Chondrocyte (in vitro differentiated cells): Measurements from ENCODE around the gene PRR35. TPM values are rescaled to one million over a fixed set of nuclear protein-coding genes. Genes with fewer than 3 reads are reported as not detected.
"Not testable (repeated sequence)": the region's sequence is repeated elsewhere in the genome, so short reads cannot be mapped to it uniquely, and the experiment has no call there.

Experiments used
- DNase-seq: peaks from one replicate; pipeline ENCODE4 v3.0.0; 2021; ENCODE audit warnings: mixed read lengths, low spot score
- H3K27ac Mint-ChIP-seq: one replicate; pipeline ENCODE4 v1.8.0; 2021; ENCODE audit warnings: mild to moderate bottlenecking, moderate library complexity, mixed read lengths; ENCODE audit not compliant: unreplicated experiment
- H3K27me3 Mint-ChIP-seq: 2 replicates; pipeline ENCODE4 v1.8.0; 2021; ENCODE audit warnings: low read depth, mixed read lengths
- H3K36me3 Mint-ChIP-seq: 2 replicates; pipeline ENCODE4 v1.8.0; 2021; ENCODE audit warnings: low read depth, mixed read lengths
- H3K4me1 Mint-ChIP-seq: 2 replicates; pipeline ENCODE4 v1.8.0; 2021; ENCODE audit warnings: low read depth, mild to moderate bottlenecking, mixed read lengths
- H3K4me3 Mint-ChIP-seq: one replicate; pipeline ENCODE4 v1.8.0; 2021; ENCODE audit warnings: mild to moderate bottlenecking, moderate library complexity, mixed read lengths; ENCODE audit not compliant: unreplicated experiment
- H3K9me3 Mint-ChIP-seq: 2 replicates; pipeline ENCODE4 v1.8.0; 2021; ENCODE audit warnings: low read depth, mixed read lengths
- CTCF ChIP-seq: fragments of 200-600 bp; sonication (generic); IDR thresholded peaks from 2 replicates; pipeline ENCODE4 v1.5.0; 2021; ENCODE audit warnings: antibody characterized with exemption, mild to moderate bottlenecking, moderate library complexity
- total RNA-seq: library from RNA; stranded (reverse); gene quantifications from 3 replicates; pipeline ENCODE4 v1.2.1, GENCODE V29; 2021

Gene PRR35
- total RNA-seq, 1 donor from 2014 or later, result not detected

- Mint-ChIP-seq H3K4me1 (peaks cover 18% of the 10 kb centered on the region), H3K27me3 (no peaks in the 10 kb centered on the region), H3K36me3 (peaks cover 7% of the 10 kb centered on the region), H3K4me3 (no peak overlapping the region), H3K9me3 (no peaks in the 10 kb centered on the region), H3K27ac (no peak overlapping the region)
- TF ChIP-seq CTCF, result no peak
- DNase-seq, result no peak
Measured at GRCh38 chr16:593807-594206, 33.6 kb downstream of the PRR35 start.

DNA sequence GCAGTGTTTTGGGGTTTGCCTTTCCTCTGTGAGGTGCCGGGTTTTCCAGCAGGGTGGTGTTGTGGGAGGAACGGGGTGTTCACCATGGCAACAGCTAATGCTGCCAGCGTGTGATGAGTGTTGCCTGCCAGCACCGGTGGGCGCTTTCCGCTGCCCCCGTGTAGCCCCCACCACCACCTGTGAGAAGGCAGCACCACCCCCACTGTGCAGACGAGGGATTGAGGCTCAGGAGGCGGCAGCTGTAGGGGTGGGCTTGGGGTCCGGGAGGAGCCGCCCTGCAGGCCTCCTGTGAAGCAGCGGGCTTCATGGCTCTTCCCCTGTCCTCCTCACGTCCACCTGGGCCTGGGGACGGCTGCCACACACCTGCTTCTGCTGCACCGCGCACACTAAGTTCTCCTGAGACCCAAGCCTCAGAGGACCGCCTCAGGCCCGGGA, 34.9 kb downstream of the PRR35 start:
- Mint-ChIP-seq H3K4me1 (peaks cover 18% of the 10 kb centered on the region), H3K36me3 (peaks cover 7% of the 10 kb centered on the region), H3K27me3 (no peaks in the 10 kb centered on the region), H3K4me3 (no peak overlapping the region), H3K27ac (no peak overlapping the region), H3K9me3 (no peaks in the 10 kb centered on the region)
- DNase-seq, result no peak
- no peak for TF ChIP-seq CTCF

- Mint-ChIP-seq H3K27me3 (no peaks in the 10 kb centered on the region), H3K36me3 (peaks cover 7% of the 10 kb centered on the region), H3K4me1 (peaks cover 11% of the 10 kb centered on the region), H3K27ac (no peak overlapping the region), H3K9me3 (no peaks in the 10 kb centered on the region), H3K4me3 (no peak overlapping the region)
- no peak for TF ChIP-seq CTCF
- DNase-seq, result no peak
Measured at GRCh38 chr16:595942-596735, 35.9 kb downstream of the PRR35 start.

DNA sequence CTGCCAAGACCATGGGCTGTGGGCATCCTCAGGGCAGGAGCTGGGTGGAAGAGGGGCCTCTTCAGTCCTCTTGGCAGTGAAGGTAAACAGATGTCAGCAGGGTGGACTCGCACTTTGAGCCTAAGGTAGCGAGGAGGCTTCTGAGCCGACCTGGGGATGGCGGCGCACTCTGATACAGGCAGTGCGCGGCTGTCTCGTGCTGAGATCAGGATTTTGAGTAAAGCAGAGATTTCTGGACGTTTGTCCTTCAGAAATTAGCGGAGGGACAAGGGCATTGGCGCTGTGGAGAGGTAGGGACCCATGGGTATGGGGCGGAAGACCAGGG, 36.5 kb downstream of the PRR35 start:
- no peak for DNase-seq
- Mint-ChIP-seq H3K36me3 (peaks cover 7% of the 10 kb centered on the region), H3K4me3 (no peak overlapping the region), H3K9me3 (no peaks in the 10 kb centered on the region), H3K27ac (no peak overlapping the region), H3K27me3 (no peaks in the 10 kb centered on the region), H3K4me1 (peaks cover 5% of the 10 kb centered on the region)
- no peak for TF ChIP-seq CTCF

GRCh38 chr16:597655-598054, 37.5 kb downstream of the PRR35 start:
- H3K4me3 Mint-ChIP-seq, DNase-seq, H3K9me3 Mint-ChIP-seq, H3K36me3 Mint-ChIP-seq, H3K27ac Mint-ChIP-seq, H3K4me1 Mint-ChIP-seq, H3K27me3 Mint-ChIP-seq: not testable (repeated sequence)
